Measurements from ENCODE around the gene GOLPH3. TPM values are rescaled to one million over a fixed set of nuclear protein-coding genes. Genes with fewer than 3 reads are reported as not detected.

GOLPH3 gene
- total and polyA plus RNA-seq, 2 experiments from 2014 or later = 68.5 to 96.1 TPM

DNA sequence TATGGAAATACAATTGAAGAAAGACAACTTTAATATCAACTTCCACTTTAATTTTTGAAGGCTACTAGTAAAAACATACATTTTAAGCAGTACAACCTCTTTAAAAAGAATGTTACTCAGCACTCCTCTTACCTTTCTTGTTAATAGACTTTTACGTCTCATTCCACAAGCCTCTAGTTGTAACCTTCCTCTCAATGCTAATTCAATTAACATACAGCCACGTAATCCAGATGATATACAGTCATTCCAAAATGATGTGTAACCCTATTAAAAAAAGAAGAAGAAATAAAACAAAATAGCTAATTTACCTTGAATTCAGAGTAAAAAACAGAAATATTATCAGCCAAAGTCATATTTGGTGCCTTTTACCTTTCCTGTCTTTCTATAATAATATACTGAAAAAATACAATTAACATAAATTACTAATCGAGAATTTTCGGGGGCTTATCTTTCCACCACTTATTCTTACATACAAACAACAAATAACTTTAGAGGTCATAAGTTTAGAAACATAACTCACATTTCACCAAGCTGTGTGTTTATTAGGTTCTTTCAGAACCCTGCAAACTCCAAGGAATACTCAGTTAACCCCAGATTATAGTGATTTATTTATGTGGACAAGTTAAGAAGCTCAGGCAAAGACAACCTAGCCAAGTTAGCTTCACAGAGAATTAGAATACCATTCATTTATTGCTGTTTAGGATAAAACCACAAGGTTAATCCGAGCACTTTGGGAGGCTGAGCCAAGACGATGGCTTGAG lies 30.3 kb downstream of the GOLPH3 start:
- TF ChIP-seq ZNF331 (CRISPR knock-in tag; IDR thresholded peaks at IDR 0.05; ENCODE audit: low read depth) (no peak), POLR2AphosphoS5 (IDR thresholded peaks at IDR 0.05; ENCODE audit: low read depth) (no peak), EZH2phosphoT487 (IDR thresholded peaks at IDR 0.05; ENCODE audit: unreplicated experiment) (no peak), STAT1 (IDR thresholded peaks at IDR 0.05; ENCODE audit: unreplicated experiment) (no peak), EZH2 (IDR thresholded peaks at IDR 0.05; ENCODE audit: low read depth, unreplicated experiment) (no peak), NANOG (IDR thresholded peaks at IDR 0.05; ENCODE audit: borderline replicate concordance) (no peak), CTCF (conservative IDR thresholded peaks at IDR 0.05; ENCODE audit: low read depth in 2 of 2) (no peak), REST (IDR thresholded peaks at IDR 0.05; ENCODE audit: unreplicated experiment) (no peak), CREB1 (CRISPR knock-in tag; IDR thresholded peaks at IDR 0.05; ENCODE audit: low read depth) (no peak)
- TF ChIP-seq, protein P1, sequence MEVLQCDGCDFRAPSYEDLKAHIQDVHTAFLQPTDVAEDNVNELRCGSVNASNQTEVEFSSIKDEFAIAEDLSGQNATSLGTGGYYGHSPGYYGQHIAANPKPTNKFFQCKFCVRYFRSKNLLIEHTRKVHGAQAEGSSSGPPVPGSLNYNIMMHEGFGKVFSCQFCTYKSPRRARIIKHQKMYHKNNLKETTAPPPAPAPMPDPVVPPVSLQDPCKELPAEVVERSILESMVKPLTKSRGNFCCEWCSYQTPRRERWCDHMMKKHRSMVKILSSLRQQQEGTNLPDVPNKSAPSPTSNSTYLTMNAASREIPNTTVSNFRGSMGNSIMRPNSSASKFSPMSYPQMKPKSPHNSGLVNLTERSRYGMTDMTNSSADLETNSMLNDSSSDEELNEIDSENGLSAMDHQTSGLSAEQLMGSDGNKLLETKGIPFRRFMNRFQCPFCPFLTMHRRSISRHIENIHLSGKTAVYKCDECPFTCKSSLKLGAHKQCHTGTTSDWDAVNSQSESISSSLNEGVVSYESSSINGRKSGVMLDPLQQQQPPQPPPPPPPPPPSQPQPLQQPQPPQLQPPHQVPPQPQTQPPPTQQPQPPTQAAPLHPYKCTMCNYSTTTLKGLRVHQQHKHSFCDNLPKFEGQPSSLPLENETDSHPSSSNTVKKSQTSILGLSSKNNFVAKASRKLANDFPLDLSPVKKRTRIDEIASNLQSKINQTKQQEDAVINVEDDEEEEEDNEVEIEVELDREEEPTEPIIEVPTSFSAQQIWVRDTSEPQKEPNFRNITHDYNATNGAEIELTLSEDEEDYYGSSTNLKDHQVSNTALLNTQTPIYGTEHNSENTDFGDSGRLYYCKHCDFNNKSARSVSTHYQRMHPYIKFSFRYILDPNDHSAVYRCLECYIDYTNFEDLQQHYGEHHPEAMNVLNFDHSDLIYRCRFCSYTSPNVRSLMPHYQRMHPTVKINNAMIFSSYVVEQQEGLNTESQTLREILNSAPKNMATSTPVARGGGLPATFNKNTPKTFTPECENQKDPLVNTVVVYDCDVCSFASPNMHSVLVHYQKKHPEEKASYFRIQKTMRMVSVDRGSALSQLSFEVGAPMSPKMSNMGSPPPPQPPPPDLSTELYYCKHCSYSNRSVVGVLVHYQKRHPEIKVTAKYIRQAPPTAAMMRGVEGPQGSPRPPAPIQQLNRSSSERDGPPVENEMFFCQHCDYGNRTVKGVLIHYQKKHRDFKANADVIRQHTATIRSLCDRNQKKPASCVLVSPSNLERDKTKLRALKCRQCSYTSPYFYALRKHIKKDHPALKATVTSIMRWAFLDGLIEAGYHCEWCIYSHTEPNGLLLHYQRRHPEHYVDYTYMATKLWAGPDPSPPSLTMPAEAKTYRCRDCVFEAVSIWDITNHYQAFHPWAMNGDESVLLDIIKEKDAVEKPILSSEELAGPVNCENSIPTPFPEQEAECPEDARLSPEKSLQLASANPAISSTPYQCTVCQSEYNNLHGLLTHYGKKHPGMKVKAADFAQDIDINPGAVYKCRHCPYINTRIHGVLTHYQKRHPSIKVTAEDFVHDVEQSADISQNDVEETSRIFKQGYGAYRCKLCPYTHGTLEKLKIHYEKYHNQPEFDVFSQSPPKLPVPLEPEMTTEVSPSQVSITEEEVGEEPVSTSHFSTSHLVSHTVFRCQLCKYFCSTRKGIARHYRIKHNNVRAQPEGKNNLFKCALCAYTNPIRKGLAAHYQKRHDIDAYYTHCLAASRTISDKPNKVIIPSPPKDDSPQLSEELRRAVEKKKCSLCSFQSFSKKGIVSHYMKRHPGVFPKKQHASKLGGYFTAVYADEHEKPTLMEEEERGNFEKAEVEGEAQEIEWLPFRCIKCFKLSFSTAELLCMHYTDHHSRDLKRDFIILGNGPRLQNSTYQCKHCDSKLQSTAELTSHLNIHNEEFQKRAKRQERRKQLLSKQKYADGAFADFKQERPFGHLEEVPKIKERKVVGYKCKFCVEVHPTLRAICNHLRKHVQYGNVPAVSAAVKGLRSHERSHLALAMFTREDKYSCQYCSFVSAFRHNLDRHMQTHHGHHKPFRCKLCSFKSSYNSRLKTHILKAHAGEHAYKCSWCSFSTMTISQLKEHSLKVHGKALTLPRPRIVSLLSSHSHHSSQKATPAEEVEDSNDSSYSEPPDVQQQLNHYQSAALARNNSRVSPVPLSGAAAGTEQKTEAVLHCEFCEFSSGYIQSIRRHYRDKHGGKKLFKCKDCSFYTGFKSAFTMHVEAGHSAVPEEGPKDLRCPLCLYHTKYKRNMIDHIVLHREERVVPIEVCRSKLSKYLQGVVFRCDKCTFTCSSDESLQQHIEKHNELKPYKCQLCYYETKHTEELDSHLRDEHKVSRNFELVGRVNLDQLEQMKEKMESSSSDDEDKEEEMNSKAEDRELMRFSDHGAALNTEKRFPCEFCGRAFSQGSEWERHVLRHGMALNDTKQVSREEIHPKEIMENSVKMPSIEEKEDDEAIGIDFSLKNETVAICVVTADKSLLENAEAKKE (CRISPR knock-in tag; IDR thresholded peaks at IDR 0.05) = no peak
- TF ChIP-seq, protein P2, sequence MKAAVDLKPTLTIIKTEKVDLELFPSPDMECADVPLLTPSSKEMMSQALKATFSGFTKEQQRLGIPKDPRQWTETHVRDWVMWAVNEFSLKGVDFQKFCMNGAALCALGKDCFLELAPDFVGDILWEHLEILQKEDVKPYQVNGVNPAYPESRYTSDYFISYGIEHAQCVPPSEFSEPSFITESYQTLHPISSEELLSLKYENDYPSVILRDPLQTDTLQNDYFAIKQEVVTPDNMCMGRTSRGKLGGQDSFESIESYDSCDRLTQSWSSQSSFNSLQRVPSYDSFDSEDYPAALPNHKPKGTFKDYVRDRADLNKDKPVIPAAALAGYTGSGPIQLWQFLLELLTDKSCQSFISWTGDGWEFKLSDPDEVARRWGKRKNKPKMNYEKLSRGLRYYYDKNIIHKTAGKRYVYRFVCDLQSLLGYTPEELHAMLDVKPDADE (IDR thresholded peaks at IDR 0.05) = no peak
- ATAC-seq = no peak
- Histone ChIP-seq H3K4me2 (no peak overlapping the region), H3K27me3 (ENCODE audit: insufficient read depth) (no peaks in the 10 kb centered on the region), H3F3A (replicated peaks; ENCODE audit: low read depth) (no peaks in the 10 kb centered on the region), H3K36me3 (ENCODE audit: insufficient read depth) (0 out of 2 replicates have a peak, but pooled peaks cover 4% of the 10 kb centered on the region), H2AFZ (no peak overlapping the region), H3K9me2 (ENCODE audit: insufficient read depth) (no peaks in the 10 kb centered on the region), H3K79me2 (replicated peaks; ENCODE audit: insufficient read depth) (peaks cover 86% of the 10 kb centered on the region), H3K4me3 (no peak overlapping the region), H3K4me1 (ENCODE audit: insufficient read depth) (no peaks in the 10 kb centered on the region), H4K20me1 (replicated peaks; ENCODE audit: insufficient read depth) (peaks cover 50% of the 10 kb centered on the region), H3K27ac (ENCODE audit: low read depth) (no peak overlapping the region)
- no peaks in the 10 kb centered on the region; the same call in 2 of the 3 replicates for H3K4me1 Mint-ChIP-seq
- H3K9me3 Mint-ChIP-seq = peaks cover 12% of the 10 kb centered on the region; the same call in 2 of the 3 replicates
- no peak overlapping the region for H3K27ac Mint-ChIP-seq
- no peak overlapping the region for H3K4me3 Mint-ChIP-seq
- peaks cover 56% of the 10 kb centered on the region for H3K36me3 Mint-ChIP-seq (ENCODE audit: low read depth)
- peaks cover 5% of the 10 kb centered on the region for H3K27me3 Mint-ChIP-seq (ENCODE audit: insufficient read depth, low read depth, poor library complexity)
- no peak for DNase-seq (ENCODE audit: low spot score)

All from GM23338 (cell line).